ENCODE data around the gene DNAH3.
A peak's percentile ranks its signal among the peaks of the same experiment; 100 is the strongest.
"Not testable (repeated sequence)": the region's sequence is repeated elsewhere in the genome, so short reads cannot be mapped to it uniquely, and the experiment has no call there.

DNAH3 gene

DNA sequence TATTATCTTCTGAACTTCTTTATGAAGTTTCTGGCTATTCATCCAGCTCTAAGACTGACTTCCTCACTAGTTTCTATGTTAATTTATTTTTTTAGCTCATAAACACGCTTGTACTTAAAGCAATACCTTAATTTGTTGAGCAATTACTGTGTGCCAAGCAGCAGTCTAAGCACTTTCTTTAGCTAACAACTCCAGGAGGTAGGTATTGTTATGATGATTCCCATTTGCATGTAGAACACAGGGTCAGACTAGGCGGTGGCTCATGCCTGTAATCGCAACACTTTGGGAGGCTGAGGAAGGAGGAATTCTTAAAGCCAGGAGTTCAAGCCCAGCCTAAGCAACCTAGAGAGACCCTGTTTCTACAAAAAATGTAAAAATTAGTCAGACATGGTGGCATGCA lies 19.8 kb downstream of the DNAH3 start:
- no peak for DNase-seq (ENCODE audit: low spot score)
- FAIRE-seq, result no peak

DNA sequence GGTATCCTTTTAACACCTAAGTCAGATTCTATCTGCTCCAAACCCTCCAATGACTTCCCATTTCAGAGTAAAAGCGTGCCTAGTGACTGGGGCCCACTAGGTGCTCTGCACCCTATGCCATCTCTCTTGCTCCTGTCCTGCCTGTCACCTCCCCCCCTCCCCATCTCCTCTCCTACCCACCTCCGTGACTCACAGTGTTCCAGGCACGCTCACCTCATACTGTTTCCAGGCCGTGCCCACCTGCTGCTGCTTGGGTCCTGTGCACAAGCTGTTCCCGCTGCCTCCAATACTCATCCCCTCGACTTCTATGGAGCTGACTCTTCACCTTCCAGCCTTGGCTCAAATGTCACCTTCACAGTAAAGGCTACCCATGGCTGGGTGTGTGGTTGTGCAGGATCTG lies 21.7 kb downstream of the DNAH3 start:
- FAIRE-seq (no peak), DNase-seq (ENCODE audit: low spot score) (no peak)

DNA sequence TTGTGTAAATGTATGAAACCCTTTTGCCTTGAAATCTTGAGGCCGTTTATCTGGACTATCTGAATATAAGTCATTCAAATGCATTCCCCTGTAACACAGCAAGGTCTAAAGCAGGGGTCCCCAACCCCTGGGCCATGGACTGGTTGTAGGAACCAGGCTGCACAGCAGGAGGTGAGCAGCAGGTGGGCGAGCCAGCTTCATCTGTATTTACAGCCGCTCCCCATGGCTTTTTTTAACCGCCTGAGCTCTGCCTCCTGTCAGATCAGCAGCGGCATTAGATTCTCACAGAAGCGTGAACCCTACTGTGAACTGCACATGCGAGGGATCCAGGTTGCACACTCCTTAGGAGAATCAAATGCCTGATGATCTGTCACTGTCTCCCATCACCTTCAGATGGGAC lies 24.1 kb downstream of the DNAH3 start:
- FAIRE-seq, result no peak
- no peak for DNase-seq (ENCODE audit: low spot score)

DNA sequence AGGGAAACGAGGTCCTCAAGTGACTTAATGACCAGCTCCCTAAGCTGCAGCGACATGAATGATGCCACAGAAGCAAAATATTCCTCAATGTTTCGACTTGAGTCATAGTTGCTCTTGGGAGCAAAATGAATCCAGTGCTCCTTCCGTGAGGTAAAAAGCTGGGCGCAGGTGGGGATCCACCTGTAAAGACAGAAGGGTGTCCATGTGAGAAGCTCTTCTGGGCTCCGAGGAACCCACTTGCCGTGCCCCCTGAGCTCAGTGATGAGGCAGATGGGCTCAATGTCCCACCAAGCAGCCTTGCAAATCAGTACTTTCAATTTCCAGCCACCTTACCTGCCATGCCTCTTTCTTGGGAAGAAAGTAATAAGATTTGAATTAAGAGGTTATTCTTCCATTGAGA lies 25.5 kb downstream of the DNAH3 start:
- FAIRE-seq, result no peak
- no peak for DNase-seq (ENCODE audit: low spot score)

DNA sequence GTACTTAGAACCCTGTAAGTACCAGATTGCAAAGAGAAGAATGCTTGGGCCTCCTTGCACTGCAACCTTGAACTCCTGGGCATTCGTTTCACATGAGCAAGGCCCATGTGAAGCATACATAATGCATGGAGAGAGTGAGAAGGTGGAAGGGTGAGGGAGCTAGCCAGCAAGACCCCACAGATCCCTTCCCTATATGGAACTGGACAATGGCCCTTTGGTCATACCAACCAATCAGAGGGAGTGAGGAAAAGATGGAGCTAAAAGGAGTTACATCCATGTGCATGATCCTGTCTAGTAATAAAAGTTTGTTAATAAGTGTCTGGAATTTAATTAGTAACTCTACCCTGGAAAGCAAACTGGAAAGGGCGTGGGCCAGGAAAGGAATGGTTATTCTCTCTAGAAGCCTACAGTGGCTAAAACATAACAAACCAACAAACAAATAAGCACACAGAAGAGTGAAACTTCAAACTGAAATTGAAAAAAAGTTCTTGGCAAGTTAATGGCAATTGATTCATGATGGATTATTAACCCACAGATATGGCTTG lies 29.6 kb downstream of the DNAH3 start:
- no peak for DNase-seq (ENCODE audit: low spot score)
- no peak for FAIRE-seq

DNA sequence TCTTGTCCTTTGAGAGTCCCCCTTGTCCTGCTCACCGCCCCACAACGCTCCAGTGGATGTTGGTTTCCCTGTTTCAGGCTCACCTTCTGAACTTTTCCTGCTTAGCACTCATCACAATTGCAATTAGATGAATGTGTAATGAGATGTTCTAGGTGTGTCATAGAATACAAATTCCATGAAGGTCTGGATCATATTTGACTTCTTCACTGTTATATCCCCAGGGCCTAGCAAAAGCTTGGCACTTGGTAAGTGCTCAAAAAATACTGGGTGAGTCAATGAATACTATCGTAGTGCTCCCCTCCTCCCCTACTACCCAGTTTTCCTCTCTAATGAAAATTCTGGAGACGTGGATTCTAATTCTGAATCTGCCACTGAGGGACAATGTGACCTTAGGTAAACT lies 33.1 kb downstream of the DNAH3 start:
- DNase-seq (ENCODE audit: low spot score), result no peak

DNA sequence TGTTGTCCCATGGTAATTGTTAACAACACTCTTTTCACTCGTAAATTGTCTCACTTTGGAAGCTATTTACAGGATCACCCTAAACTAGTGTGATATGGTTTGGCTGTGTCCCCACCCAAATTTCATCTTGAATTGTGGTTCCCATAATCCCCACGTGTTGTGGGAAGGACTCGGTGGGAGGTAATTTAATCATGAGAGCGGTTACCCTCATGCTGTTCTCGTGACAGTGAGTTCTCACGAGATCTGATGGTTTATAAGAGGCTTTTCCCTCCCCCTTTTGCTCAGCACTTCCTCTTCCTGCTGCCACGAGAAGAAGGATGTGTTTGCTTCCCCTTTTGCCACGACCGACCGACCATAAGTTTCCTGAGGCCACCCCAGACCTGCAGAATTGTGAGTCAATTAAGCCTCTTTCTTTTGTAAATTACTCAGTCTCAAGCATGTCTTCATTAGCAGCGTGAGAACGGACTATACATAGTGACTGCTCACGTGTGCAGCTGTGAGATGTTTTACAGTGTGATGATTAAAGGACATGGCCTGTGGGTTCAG lies 34.4 kb downstream of the DNAH3 start:
- DNase-seq (ENCODE audit: low spot score), result no peak
- no peak for FAIRE-seq

More for the DNA sequence above, 33.1 kb downstream of the DNAH3 start:
- no peak for FAIRE-seq

DNA sequence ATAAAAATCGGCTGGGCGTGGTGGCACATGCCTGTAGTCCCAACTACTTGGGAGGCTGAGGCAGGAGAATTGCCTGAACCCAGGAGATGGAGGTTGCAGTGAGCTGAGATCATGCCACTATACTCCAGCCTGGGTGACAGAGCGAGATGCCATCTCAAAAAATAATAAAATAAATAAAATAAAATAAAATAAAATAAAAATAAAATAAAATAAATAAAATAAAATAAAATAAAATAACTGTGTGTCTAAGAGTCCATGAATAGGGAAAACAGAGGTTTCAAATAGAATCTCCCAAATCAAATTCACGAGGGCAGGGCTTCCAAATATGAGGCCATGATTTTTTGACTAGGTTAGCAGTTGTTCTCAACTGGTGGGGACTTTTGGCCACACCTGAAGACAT lies 35.1 kb downstream of the DNAH3 start:
- not testable (repeated sequence) for DNase-seq (ENCODE audit: low spot score); FAIRE-seq

DNA sequence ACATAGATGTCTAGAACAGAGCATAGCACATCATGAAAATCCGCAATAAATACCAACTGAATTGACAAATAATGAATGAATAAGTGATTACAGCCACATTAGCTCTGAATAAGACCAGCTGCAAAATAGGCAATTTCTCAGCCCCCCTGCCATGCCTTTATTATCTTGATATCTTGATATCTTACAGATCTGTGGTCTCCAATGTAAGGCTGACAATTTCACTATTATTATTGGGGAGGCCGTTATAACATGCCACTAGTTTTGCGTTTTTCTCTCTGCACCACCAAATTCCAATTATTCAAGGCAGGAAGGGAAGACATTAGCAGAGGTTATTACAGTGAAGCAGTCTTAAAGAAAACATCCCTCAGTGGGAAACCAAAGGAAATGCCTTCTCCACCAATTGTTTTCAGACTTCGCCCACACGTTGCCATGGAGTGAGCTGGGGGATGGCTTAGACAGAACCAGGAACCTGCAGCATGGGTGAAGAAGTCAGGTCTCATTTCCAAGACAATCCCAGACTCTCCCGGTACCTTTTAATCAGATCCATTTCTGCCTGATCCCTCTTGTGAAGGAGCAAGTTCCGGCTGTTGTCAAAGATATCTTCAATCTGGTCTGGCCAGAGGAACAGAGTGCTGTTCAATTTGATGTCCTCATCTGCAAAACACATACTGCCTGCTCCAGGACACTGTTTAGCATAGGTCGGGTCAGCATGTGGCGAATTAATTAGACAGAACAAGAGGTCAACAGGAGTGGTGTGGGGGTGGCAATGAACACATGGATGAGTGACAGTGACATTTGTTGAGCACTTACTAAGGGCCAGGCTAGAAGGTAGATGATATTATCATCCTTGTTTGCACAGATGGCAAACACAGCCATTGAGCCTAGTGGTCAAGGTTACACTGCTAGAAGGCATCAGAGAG lies 46.4 kb downstream of the DNAH3 start:
- DNase-seq (ENCODE audit: low spot score) (no peak), FAIRE-seq (no peak)

DNA sequence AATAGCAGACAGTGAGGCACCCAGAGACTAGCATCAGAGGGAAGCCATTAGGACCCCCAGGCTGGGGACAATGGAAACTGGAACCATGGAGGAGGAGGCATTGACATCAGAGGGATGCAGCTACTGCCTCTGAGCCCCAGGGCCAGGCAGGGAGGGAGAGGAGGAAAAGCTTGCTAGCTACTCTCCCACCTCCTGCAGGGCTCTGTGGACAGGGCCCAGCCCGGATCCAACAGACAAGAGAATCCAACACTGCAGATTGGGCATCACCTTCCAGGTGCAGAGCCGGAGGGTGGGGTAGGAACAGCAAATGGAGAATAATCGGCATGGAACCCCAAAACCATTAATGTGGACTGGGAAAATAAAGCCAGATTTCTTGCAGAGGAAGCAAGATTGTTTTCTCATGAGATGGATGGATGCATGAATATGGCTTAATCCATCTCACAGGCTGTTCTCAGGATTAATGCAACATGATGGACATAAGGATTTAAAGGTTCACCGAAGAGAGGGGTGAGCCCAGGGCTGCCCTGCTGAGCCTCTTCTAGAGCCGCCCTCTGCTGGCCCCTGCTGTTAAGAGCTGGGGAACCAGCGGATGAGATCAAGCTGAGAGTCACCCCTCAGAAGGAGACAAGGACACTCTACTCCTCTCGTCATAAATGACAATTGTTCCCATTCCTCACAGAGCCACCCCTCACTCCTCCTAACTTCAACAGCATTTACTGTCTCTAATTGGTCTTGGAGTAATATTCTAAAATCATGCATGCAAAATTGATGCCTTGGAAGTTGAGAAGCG lies 48.8 kb downstream of the DNAH3 start:
- FAIRE-seq (no peak), DNase-seq (ENCODE audit: low spot score) (no peak)

DNA sequence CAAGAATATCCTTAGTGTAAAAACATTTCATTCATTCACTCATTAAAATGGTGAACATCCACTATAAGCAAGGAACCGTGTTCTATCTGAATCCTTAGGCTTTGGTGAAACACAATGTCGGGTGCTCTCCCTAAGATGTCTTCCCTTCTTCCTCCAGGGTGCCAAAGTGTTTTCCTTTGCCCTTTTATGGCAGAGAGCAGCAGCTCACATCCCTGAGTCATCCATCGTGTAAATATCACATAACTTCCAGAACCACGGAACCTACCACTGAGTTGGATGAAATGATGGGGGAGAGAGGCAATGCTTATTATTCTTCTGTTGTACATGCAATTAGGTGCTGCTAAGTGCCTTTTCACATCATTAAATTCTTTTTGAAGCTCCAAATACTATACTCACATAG lies 50.2 kb downstream of the DNAH3 start:
- no peak for FAIRE-seq
- peak; percentile 58 for DNase-seq (ENCODE audit: low spot score)

DNA sequence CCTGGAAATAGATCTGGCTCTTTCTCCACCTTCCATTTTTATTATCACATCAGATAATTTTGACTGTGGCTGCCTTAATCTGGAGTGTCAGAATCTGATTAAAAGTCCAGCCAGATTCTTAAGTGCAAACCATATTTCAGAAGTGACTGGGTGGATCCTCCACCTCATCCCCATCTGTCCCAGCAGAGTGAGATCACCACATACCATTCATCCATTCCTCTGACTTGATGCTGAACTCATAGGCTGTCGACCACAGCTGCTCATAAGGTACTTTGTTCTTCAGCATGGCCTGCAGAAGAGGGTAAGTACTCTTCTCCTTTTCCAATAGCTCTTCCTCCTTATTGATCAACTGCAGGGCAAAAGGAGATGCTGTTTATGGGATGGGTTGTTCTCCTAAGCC lies 53.5 kb downstream of the DNAH3 start:
- DNase-seq (ENCODE audit: low spot score), result no peak
- no peak for FAIRE-seq

DNA sequence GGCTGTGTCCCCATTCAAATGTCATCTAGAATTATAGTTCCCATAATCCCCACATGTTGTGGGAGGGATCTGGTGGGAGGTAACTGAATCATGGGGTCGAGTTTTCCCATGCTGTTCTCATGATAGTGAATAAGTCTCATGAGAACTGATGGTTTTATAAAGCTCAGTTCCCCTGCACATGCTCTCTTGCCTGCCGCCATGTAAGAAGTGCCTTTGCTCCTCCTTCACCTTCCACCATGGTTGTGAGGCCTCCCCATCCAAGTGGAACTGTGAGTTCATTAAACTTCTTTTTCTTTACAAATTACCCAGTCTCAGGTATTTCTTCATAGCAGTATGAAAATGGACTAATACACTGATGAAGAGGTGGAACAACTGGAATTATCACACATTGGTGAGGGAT lies 55.9 kb downstream of the DNAH3 start:
- DNase-seq (ENCODE audit: low spot score); FAIRE-seq: not testable (repeated sequence)

DNA sequence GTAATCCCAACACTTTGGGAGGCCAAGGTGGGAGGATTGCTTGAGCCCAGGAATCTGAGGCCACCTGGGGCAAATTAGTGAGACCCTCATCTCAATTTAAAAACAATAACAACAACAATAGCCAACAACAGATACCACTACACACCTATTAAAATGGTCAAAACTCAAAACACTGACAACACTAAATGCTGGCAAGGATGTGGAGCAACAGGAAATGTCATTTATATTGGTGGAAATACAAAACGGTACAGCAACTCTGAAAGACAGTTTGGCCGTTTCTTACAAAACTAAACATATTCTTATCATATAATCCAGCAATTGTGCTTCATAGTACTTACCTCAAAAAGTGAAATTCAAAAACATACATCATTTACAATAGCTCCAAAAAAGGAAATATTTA lies 57.7 kb downstream of the DNAH3 start:
- no peak for DNase-seq (ENCODE audit: low spot score)
- no peak for FAIRE-seq

DNA sequence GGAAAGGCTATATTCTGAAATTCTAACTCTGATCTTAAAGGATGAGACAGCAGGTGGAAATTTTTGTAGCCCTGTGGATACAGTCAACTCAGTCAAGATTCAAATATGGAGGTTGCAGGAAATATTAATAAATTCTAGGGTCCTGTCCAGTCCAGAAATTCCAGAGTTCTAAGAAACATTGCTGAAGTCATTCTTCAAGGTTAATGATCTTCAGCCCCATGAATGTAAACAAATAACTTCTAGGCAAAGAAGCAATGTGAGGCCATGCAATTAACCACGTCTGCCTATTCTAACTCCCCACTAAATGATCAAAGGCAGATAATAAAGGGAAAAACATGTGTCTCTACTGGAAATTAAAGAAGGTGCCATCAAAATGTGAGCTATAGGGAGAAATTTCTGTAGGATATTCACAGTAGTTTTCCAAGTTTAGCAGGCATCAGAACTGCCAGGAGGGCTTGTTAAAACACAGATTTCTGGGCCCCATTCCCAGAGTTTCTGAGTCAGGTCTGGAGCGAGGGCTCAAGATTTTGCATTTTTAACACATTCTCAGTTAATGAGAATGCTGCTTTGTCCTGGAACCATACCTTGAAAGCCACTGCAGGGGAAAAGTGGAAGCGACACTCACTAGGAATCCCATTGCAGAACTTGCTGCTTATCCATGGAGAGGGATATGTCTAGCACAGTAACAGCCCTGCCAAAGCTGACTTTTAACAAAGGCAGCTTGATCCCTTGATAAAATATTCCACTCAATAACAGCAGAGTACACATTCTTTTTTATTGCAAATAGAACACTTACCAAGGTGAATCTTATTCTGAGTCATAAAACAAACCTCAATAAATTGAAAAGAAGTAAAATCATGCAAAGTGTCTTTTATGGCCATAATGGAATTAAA lies 61.8 kb downstream of the DNAH3 start:
- DNase-seq (ENCODE audit: low spot score), result no peak
- no peak for FAIRE-seq

DNA sequence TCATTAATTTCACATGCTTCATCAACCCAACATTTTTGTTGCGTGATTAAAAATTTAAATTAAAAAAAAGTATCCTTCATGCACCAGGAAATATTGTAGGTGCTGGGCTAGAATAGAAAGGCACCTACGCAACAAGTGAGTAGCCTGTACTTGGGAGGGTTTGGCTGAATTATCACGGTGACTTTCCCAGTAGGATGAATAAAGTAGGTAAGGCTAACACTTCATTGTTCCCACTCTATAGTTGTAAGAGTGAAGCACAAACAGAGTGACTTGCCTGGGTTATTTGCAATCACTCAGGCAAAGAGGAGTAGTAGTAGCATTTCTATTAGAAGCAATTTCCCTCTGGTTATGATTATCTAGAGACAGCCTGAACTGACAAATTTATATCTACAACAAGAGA lies 62.5 kb downstream of the DNAH3 start:
- FAIRE-seq (no peak), DNase-seq (ENCODE audit: low spot score) (no peak)

DNA sequence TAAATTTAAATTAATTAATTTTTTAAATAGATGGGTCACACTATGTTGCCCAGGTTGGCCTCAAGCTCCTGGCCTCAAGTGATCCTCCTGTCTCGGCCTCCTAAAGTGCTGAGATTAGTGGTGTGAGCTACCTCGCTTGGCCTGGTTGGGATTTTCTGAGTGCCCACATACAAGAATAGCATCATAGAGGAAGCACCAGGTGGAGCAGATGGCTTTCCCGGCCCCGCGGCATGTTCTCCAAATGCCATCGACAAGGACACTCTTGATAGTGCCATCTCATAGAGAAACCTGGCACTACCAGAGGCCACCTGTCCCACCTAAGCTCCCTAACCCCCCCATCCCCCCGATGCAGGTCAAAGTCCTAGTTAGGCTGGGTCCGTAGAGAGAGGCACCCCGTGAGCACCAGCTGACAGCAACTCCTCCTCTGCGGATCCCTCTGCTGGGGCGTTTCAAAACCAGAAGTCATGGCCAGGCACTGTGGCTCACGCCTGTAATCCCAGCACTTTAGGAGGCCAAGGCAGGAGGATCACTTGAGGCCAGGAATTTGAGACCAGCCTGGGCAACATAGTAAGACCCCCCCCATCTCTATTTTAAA lies 65.9 kb downstream of the DNAH3 start:
- FAIRE-seq (no peak), DNase-seq (ENCODE audit: low spot score) (no peak)

DNA sequence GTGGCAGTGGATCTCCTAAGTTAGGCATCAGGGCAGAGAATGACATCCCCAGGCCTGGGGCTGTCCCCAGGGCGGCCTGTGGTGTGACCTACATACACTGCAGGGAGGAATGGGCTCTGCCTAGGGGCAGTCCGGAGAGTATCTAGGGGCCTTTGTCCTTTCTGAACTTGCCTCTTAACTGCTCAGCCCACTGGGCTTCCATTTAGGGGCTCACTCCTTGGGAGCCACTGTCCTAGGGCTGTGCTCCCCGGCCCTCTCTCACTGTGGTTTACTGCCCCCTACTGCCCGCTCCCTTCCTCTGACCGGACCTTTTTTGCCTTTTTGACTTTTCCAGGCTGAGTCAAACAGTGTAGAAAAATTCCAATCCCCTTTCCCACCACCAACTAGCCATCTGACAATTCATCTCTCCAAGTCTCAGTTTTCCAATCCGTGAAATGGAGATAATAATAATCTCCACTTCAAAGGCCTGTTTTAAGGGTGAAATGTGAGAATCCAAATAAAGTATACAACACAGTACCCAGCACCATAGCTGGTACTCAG lies 66.8 kb downstream of the DNAH3 start:
- FAIRE-seq (no peak), DNase-seq (ENCODE audit: low spot score) (peak; percentile 11)

DNA sequence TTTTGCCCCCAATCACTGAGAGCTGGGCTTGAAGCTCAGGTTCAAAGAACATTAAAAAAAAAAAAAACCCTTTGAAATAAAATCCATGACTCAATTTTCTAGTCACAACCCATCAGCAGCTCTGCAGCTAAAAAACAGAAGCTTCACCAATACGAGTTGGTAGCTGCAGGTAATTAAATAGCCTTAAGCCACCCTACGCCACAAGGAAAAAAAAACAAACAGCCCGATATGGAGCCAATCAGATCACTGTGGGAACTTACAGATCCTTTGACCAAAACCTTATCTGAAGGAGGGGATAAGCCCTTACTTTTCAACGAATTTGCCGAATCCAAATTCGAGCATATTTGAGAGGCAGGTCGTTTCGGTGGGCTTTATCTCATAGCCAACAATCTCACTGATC lies 69.3 kb downstream of the DNAH3 start:
- DNase-seq (ENCODE audit: low spot score), result no peak
- no peak for FAIRE-seq

DNA sequence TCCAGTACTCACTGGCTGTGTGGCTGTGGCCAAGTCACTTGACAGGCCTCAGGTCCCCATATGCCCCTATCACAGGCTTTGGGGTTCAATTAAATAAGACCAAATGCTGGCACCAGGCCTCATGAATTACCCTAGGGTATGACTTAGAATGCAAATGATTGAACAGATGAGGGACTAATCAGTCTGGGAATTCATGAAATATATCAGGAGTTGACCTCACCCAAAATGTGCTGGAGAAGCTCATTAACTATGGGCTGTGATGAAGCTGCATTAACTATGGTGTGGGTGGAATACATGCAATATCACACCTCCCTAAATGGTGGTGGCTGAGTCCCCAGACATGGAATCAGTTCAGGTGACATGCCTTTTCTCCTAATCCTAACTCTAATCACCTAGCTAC lies 72.1 kb downstream of the DNAH3 start:
- FAIRE-seq (no peak), DNase-seq (ENCODE audit: low spot score) (no peak)
